T-helper 1 cell treated with Interleukin-12 subunit alpha and Interleukin-12 subunit beta and Interleukin-4 antibody, amounts not matched to agents 30 μg/mL and 1 μg/mL, for 36 hours (primary cell): ENCODE data around the gene PLEKHH2.
"Not testable (repeated sequence)": the region's sequence is repeated elsewhere in the genome, so short reads cannot be mapped to it uniquely, and the experiment has no call there.

Experiments
- H3K27ac Mint-ChIP-seq: one replicate; pipeline ENCODE4 v1.8.0; 2021; ENCODE audit warnings: mild to moderate bottlenecking, mixed read lengths
- H3K27me3 Mint-ChIP-seq: one replicate; pipeline ENCODE4 v1.8.0; 2021; ENCODE audit warnings: low read depth, mixed read lengths
- H3K36me3 Mint-ChIP-seq: one replicate; pipeline ENCODE4 v1.8.0; 2021; ENCODE audit warnings: low read depth, mixed read lengths
- H3K4me1 Mint-ChIP-seq: one replicate; pipeline ENCODE4 v1.8.0; 2021; ENCODE audit warnings: low read depth, mixed read lengths
- H3K4me3 Mint-ChIP-seq: one replicate; pipeline ENCODE4 v1.8.0; 2021; ENCODE audit warnings: mild to moderate bottlenecking, moderate library complexity, mixed read lengths
- H3K9me3 Mint-ChIP-seq: one replicate; pipeline ENCODE4 v1.8.0; 2021; ENCODE audit warnings: mixed read lengths

The PLEKHH2 gene

DNA sequence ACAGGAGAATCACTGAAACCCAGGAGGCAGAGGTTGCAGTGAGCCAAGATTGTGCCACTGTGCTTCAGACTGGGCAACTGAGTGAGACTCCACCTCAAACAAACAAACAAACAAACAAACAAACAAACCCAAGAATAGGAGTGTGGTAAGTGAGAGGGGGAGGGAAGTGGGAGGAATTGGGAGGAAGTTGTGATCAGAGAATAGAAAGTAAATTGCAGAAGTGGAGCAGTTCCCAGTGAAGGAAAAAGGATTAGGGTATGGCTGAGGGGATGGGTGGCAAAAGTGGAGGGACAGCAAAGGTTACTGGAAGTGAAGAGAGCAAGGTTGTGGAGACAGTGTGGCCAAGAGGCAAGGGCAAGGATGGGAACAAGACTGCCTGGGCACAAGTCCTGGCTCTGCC lies 80.3 kb downstream of the PLEKHH2 start:
- H3K4me1 Mint-ChIP-seq = peaks cover 2% of the 10 kb centered on the region
- H3K27ac Mint-ChIP-seq = no peak overlapping the region
- no peak overlapping the region for H3K4me3 Mint-ChIP-seq
- H3K9me3 Mint-ChIP-seq = no peaks in the 10 kb centered on the region
- no peaks in the 10 kb centered on the region for H3K36me3 Mint-ChIP-seq
- peaks cover 6% of the 10 kb centered on the region for H3K27me3 Mint-ChIP-seq

DNA sequence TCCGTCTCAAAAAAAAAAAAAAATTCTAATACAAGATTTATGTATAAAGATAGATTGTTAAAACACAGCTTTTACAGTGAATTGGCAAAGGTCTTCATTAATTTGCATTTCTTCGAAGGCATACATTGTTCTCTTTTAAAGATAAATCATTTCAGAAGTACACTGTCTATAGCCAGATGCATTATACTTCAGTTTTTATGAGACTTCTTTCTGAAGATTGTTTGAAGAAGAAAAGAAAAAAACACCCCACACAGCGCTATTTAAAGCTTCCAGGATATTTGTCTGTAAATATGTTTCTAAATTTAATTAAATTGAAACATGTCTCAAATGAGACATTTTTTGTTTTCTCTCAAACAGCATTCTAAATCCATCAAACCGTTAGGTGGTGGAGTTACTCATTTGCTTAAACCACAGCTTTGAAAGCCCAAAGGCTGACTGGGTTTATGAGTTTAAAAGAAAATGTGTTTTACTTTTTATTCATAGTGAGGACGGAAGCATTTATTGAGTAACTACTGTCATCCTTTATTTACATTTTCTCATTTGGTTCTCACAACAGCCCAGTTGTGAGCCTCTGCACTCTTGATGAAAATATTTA lies 81.6 kb downstream of the PLEKHH2 start:
- Mint-ChIP-seq H3K4me3 (no peak overlapping the region), H3K27ac (no peak overlapping the region), H3K9me3 (no peaks in the 10 kb centered on the region), H3K4me1 (peaks cover 2% of the 10 kb centered on the region), H3K27me3 (peaks cover 3% of the 10 kb centered on the region), H3K36me3 (no peaks in the 10 kb centered on the region)

DNA sequence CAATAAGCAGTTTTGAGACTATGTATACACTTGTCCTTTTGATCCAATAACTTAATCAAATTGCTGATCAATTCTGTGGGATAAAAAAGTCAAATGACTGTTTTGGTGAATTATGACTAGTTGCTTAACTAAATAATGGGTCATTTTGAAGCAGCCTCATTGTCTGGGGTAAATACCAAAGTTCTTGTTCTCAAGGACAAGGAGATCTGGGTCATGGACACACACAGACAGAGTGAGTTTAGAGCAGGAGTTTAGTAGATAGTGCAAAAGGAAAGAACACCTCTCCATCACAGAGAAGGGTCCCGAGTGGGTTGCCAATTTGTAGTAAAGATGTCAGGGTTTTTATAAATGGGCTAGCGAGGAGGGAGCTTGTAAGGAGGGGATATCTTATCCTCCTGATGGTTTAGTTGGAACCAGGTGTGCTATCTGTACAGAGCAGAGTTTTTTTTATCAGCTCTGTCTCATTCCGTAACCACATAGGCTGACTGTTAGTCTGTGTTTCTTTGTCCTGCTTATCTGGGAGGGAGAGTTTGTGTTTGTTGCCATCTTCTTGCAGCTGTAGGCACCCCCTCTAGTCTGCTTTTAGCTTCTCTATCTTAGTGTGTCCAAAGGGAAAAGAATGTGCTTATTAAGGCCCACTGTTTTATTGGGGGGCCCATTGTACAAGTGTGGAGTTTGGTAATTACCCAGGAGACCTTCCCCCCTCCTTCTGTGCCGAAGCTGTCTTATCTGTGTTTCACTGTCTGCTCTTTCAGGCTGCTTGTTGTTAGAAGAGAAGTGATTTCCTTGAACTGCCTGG lies 87.9 kb downstream of the PLEKHH2 start:
- Mint-ChIP-seq H3K9me3 (no peaks in the 10 kb centered on the region), H3K27me3 (peaks cover 7% of the 10 kb centered on the region), H3K4me1 (no peaks in the 10 kb centered on the region), H3K27ac (no peak overlapping the region), H3K36me3 (no peaks in the 10 kb centered on the region), H3K4me3 (no peak overlapping the region)

DNA sequence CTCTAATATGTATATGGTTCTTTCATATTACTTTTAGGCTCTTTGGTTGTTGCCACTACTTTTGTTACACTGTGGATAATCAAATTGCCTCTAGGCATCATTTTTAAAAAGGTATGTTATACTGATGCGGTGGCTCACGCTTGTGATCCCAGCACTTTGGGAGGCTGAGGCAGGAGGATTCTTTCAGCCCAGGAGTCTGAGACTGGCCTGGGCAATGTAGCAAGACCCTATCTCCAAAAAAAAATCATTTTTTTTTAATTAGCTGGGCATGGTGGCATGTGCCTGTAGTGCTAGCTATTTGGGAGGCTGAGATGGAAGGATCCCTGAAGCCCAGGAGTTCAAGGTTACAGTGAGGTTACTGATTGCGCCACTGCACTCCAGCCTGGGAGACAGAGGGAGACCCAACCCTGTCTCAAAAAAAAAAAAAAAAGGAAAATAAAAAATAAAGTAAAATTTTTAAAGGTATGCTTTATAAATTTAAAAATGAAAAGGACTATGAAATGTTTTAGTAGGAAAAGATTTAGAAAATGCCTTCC lies 88.7 kb downstream of the PLEKHH2 start:
- no peak overlapping the region for H3K27ac Mint-ChIP-seq
- no peaks in the 10 kb centered on the region for H3K4me1 Mint-ChIP-seq
- H3K4me3 Mint-ChIP-seq = no peak overlapping the region
- no peaks in the 10 kb centered on the region for H3K36me3 Mint-ChIP-seq
- H3K27me3 Mint-ChIP-seq = peaks cover 7% of the 10 kb centered on the region
- H3K9me3 Mint-ChIP-seq = no peaks in the 10 kb centered on the region

DNA sequence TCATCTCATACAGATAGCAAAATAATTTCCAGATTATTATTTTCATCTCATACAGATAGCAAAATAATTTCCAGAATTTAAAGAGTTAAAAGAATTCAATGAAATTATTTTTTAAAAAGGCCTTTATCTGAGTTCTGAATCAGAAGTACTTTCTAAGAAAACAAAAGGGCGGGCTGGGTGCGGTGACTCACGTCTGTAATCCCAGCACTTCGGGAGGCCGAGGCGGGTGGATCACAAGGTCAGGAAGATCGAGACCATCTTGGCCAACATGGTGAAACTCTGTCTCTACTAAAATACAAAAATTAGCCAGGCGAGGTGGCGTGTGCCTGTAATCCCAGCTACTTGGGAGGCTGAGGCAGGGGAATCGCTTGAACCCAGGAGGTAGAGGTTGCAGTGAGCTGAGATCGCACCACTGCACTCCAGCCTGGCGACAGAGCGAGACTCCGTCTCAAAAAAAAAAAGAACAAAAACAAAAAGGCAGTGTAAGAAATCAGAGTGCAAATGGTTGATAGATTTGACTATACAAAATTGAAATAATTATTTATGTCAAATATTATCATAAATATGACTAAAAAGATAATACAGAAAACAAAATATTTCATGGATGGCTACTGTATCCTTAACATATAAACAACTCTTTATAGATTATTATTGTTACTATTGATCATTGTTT lies 90.0 kb downstream of the PLEKHH2 start:
- not testable (repeated sequence) for H3K9me3 Mint-ChIP-seq, H3K27ac Mint-ChIP-seq, H3K27me3 Mint-ChIP-seq

DNA sequence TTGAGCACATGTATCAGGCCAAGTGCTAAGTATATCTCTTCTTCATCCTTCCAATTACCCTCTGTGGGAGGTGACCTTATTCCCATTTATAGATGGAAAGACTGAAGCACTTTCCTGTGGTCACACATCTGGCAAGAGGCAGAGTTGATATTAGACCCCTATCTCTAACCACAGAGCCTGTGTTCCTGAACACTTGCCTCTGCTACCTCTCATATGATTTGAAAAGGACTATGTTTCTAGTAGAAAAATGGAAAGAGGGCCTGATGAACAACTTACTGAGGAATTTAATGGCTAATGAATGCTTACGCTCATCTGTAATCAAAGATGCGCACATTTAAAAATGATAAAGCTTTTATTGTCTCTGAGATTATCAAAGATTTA lies 90.6 kb downstream of the PLEKHH2 start:
- no peaks in the 10 kb centered on the region for H3K4me1 Mint-ChIP-seq
- H3K9me3 Mint-ChIP-seq = no peaks in the 10 kb centered on the region
- H3K27me3 Mint-ChIP-seq = peaks cover 7% of the 10 kb centered on the region
- no peak overlapping the region for H3K27ac Mint-ChIP-seq
- H3K36me3 Mint-ChIP-seq = no peaks in the 10 kb centered on the region
- no peak overlapping the region for H3K4me3 Mint-ChIP-seq

More for the DNA sequence above, 90.0 kb downstream of the PLEKHH2 start:
- not testable (repeated sequence) for H3K36me3 Mint-ChIP-seq, H3K4me3 Mint-ChIP-seq, H3K4me1 Mint-ChIP-seq

DNA sequence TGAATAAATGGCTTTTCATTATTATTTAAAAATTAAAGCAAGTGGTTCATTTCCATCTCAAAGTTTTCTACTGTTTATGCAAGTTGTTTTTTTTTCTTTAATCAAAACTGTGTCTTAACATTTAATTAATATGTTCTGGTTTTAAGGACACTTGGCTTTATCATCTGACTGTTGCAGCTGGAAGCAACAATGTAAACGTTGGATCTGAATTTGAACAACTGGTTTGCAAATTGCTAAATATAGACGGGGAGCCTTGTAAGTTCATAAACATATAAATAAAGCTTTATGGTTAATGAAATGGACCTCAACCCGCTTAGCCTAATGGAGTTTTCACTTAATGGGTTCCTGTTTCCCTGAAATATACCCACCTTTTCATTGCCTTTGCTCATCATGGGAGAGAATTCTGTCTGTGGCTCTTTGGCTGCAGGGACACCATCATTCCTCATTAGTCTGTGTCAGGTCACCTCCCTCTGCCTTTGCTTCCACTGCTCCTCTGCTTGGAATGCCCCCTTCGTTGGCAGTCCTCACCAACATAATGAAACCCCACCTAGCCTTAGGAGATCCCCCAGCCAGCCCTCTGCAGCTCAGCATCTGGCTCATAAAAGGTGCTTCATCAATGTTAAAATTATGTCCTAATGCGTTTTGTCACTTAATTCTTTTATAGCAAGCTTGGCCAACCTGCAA lies 92.6 kb downstream of the PLEKHH2 start:
- Mint-ChIP-seq H3K9me3 (no peaks in the 10 kb centered on the region), H3K27ac (no peak overlapping the region), H3K4me1 (no peaks in the 10 kb centered on the region), H3K27me3 (peaks cover 10% of the 10 kb centered on the region), H3K4me3 (no peak overlapping the region), H3K36me3 (no peaks in the 10 kb centered on the region)

DNA sequence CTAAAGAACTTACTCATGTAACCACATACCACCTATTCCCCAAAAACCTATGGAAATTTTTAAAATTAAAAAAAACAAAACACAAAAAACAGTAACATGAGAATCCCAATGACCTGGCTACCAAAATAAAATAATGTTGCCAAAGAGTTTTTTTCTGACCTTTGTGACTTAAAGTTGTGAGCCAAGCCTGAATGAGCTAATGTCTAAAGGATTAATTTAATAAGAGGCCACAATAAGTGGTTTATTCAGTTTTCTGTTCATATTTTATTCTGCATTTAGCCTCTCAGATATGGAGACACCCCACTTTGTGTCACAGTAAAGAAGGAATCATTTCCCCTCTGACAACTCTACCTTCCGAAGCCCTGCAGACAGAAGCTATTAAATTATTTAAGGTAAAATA lies 94.2 kb downstream of the PLEKHH2 start:
- H3K4me3 Mint-ChIP-seq = no peak overlapping the region
- H3K36me3 Mint-ChIP-seq = no peaks in the 10 kb centered on the region
- H3K27me3 Mint-ChIP-seq = peaks cover 3% of the 10 kb centered on the region
- H3K27ac Mint-ChIP-seq = no peak overlapping the region
- no peaks in the 10 kb centered on the region for H3K9me3 Mint-ChIP-seq
- no peaks in the 10 kb centered on the region for H3K4me1 Mint-ChIP-seq

DNA sequence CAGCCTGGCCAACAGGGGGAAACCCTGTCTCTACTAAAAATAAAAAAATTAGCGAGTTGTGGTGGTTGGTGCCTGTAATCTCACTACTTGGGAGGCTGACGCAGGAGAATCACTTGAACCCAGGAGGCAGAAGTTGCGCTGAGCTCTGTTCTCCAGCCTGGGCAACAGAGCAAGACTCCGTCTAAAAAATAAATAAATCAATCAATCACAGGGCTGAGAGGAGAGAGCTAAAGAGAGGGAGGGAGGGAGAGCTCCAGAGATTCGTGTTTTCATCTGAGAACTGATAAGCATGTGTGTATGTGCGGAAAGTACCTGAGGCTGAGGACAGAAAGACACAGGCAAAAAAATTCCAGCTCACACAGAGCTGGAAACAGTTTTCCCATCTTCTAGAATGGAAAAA lies 99.6 kb downstream of the PLEKHH2 start:
- H3K27me3 Mint-ChIP-seq = peaks cover 11% of the 10 kb centered on the region
- no peak overlapping the region for H3K27ac Mint-ChIP-seq
- H3K9me3 Mint-ChIP-seq = no peaks in the 10 kb centered on the region
- H3K4me3 Mint-ChIP-seq = no peak overlapping the region
- H3K4me1 Mint-ChIP-seq = no peaks in the 10 kb centered on the region
- no peaks in the 10 kb centered on the region for H3K36me3 Mint-ChIP-seq

DNA sequence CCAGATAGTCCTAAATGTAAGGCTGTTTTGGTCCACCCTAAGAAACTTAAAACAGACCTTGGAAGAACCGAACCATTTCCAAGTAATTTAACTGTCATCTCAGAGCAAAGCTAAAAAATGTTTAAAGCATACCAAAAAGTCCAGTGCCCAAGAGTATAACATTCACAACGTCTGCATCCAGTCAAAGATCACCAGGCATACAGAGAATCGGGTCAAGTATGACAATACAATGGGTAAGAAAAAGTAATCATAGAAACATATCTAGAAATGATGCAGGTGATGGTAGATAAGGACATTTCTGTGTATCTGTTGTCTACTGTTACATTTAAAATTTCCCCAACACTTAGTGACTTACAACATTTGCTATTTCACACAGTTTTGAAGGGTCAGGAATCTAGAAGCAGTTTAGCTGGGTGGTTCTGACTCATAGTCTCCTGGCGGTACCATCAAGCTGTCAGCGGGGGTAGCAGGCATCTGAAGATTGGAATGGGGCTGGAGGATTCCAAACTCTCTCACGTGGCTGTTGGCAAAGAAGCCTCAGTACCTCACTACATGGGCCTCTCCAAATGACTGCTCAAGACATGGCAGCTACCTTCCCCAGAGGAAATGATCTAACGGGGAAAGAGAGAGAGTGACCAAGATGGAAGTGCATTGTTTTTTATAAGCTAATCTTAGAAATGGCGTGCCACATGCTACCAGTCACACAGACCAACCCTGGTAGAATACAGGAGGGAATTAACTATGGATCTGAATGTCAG lies 100.2 kb downstream of the PLEKHH2 start:
- Mint-ChIP-seq H3K4me1 (no peaks in the 10 kb centered on the region), H3K27me3 (peaks cover 11% of the 10 kb centered on the region), H3K9me3 (no peaks in the 10 kb centered on the region), H3K27ac (no peak overlapping the region), H3K4me3 (no peak overlapping the region), H3K36me3 (no peaks in the 10 kb centered on the region)

DNA sequence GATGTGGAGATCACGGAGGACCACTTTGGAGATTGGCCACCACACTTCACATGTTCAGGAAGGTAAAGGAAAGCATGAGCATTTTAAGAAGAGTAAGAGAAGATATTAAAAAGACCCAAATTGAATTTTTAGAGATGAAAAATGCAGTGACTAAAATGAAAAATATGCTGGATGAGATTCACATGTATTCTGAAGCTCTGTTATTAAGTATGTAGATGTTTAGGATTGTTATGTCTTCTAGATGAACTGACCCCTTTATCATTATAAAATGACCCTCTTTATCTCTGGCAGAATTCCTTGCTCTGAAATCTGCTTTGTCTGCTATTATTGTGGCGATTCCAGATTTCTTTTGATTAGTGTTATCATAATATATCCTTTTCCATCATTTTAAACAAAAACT lies 100.8 kb downstream of the PLEKHH2 start:
- peaks cover 11% of the 10 kb centered on the region for H3K27me3 Mint-ChIP-seq
- H3K27ac Mint-ChIP-seq = no peak overlapping the region
- no peaks in the 10 kb centered on the region for H3K9me3 Mint-ChIP-seq
- H3K36me3 Mint-ChIP-seq = no peaks in the 10 kb centered on the region
- no peaks in the 10 kb centered on the region for H3K4me1 Mint-ChIP-seq
- no peak overlapping the region for H3K4me3 Mint-ChIP-seq

DNA sequence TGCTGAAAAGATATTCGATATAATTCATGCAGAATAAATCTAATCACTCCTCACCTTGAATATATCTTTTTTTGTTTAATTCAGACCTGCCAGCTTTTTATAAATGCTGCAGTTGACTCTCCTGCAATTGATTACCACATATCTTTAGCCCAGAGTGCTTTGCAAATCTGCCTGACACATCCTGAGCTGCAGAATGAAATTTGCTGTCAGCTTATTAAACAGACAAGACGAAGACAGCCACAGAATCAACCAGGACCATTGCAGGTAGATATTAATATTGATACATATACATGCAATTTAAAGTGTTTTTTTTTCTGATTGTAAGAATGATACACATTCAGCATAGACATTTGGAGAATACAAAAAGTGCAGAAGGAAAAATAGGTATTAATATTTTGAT lies 101.2 kb downstream of the PLEKHH2 start:
- Mint-ChIP-seq H3K27me3 (peaks cover 11% of the 10 kb centered on the region), H3K27ac (no peak overlapping the region), H3K9me3 (no peaks in the 10 kb centered on the region), H3K4me3 (no peak overlapping the region), H3K4me1 (no peaks in the 10 kb centered on the region), H3K36me3 (no peaks in the 10 kb centered on the region)

DNA sequence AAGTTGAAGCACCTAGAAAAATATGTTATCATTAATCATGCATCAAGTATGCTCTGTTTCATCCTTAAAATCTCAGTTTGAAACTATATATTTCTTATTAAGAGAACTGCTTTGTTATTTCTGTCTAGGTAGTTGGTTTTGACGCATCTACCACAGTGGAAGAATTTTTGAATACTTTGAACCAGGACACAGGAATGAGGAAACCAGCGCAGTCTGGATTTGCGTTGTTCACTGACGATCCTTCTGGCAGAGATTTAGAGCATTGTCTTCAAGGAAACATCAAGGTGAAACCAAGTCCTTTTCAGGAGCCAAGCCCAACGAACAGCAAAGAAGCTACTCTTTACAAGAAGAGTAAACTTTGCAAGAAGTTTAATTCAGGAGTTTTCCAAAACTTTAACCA lies 106.6 kb downstream of the PLEKHH2 start:
- H3K36me3 Mint-ChIP-seq = no peaks in the 10 kb centered on the region
- H3K27me3 Mint-ChIP-seq = peaks cover 8% of the 10 kb centered on the region

DNA sequence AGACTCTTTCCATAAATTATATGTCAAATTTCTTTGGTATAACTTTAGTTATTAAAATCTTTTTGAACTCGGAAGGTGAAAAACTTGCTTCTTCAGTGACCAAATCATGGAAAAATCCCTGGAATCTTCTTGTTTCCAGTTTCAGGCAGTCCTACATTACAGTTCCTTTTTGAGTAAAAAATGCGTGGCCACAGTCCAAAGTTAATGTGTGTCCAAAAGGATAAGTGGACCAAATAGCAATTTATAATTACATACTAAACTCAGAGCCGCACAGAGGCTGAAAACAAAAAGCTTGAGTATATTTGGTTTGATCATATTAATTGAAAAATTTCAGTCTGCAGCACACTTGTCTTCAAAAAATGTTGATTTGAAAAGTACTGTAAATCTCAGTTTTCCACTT lies 108.4 kb downstream of the PLEKHH2 start:
- H3K4me1 Mint-ChIP-seq = no peaks in the 10 kb centered on the region
- no peak overlapping the region for H3K27ac Mint-ChIP-seq
- peaks cover 8% of the 10 kb centered on the region for H3K27me3 Mint-ChIP-seq
- no peaks in the 10 kb centered on the region for H3K36me3 Mint-ChIP-seq
- no peak overlapping the region for H3K4me3 Mint-ChIP-seq
- H3K9me3 Mint-ChIP-seq = no peaks in the 10 kb centered on the region

More for the DNA sequence above, 106.6 kb downstream of the PLEKHH2 start:
- Mint-ChIP-seq H3K27ac (no peak overlapping the region), H3K4me3 (no peak overlapping the region), H3K9me3 (no peaks in the 10 kb centered on the region), H3K4me1 (no peaks in the 10 kb centered on the region)
